Stomach (tissue), 9 donors: ENCODE measurements around the gene CARD11. TPM values are rescaled to one million over a fixed set of nuclear protein-coding genes. Genes with fewer than 3 reads are reported as not detected.

Source experiments
- DNase-seq, 2 donors: peaks; one replicate each; pipeline versions ENCODE4 v3.0.0 to v3.0.0-alpha.2; 2013 to 2019
- H3K27ac ChIP-seq, 5 donors: fragments of 200-600 bp in 4 of 5; sonication (generic) in 4 of 5; one replicate each; pipeline ENCODE4 v1.5.1; 2013 to 2019; ENCODE audit warnings: mild to moderate bottlenecking in 1 of 5, moderate library complexity in 1 of 5
- H3K27me3 ChIP-seq, 3 donors: fragments of 200-600 bp; sonication (generic); one replicate each; pipeline ENCODE4 v1.5.1; 2017 to 2019; ENCODE audit warnings: mixed run types in 1 of 3
- H3K36me3 ChIP-seq, 4 donors: fragments of 200-600 bp; sonication (generic); 1 replicate in 3 of 4; 2 replicates in 1 of 4; pipeline ENCODE4 v1.5.1; 2016 to 2019
- H3K4me1 ChIP-seq, 4 donors: fragments of 200-600 bp; sonication (generic); one replicate each; pipeline ENCODE4 v1.5.1; 2016 to 2019
- H3K4me3 ChIP-seq, 4 donors: fragments of 200-600 bp; sonication (generic) in 3 of 4; one replicate each; pipeline ENCODE4 v1.5.1; 2016 to 2019; ENCODE audit warnings: mild to moderate bottlenecking in 1 of 4
- H3K9me3 ChIP-seq, 4 donors: fragments of 200-600 bp; sonication (generic); one replicate each; pipeline ENCODE4 v1.5.1; 2016 to 2019
- CTCF ChIP-seq, 7 experiments: fragments of 450-650 bp in 4 of 7; fragments of 200-600 bp in 3 of 7; sonication (generic) in 3 of 7; IDR thresholded peaks; one replicate each; pipeline ENCODE4 v1.5.1; 2016 to 2019; ENCODE audit warnings: antibody characterized with exemption in 7 of 7, control low read depth in 2 of 7, mild to moderate bottlenecking in 1 of 7
- EP300 ChIP-seq: sonication (generic); formaldehyde crosslinking; IDR thresholded peaks from one replicate; pipeline ENCODE4 v1.6.1; 2017; ENCODE audit warnings: antibody characterized with exemption
- POLR2A ChIP-seq, 4 donors: fragments of 450-650 bp; IDR thresholded peaks; one replicate each; pipeline ENCODE4 v1.6.1; 2016; ENCODE audit warnings: antibody characterized with exemption in 4 of 4, control low read depth in 2 of 4, mild to moderate bottlenecking in 1 of 4, moderate library complexity in 1 of 4
- POLR2AphosphoS5 ChIP-seq, 3 donors: sonication (generic); formaldehyde crosslinking; IDR thresholded peaks; one replicate each; pipeline ENCODE4 v1.6.1; 2016; ENCODE audit warnings: antibody characterized with exemption in 3 of 3
- WGBS, 5 donors: extraction: QIAGEN DNeasy Blood & Tissue Kit in 3 of 5; methylation state at CpG; one replicate each; pipeline versions ENCODE4 v1.1.5 to v1.1.7; 2013 to 2018; 5-methylcytosine and 5-hydroxymethylcytosine counted together
- intact Hi-C: fragments of 100-400 bp; cut with DNase I; formaldehyde crosslinking; loops from one replicate; pipeline ENCODE4 v1.15.1; 2023; ENCODE audit warnings: low total_unique reads
- polyA plus RNA-seq, 3 donors: library from polyadenylated mRNA; stranded (reverse); fragments of 200-250 nt; gene quantifications; one replicate each; pipeline ENCODE4 v1.2.3, GENCODE V29; 2013
- total RNA-seq, 5 donors: library from RNA; depleted of rRNA; stranded (reverse); fragments of >200 nt; gene quantifications; one replicate each; pipeline versions ENCODE4 v1.1.0 to v1.2.3, GENCODE V29; 2014 to 2016
- donor health status: healthy with polysubstance abuse.
- donor health status: Bipolar disorder and iron deficiency.
- donor health status: healthy.

Gene CARD11
- total and polyA plus RNA-seq, 8 donors = 0.45 to 9.7 (median 1.8) TPM; not detected in 1

DNA sequence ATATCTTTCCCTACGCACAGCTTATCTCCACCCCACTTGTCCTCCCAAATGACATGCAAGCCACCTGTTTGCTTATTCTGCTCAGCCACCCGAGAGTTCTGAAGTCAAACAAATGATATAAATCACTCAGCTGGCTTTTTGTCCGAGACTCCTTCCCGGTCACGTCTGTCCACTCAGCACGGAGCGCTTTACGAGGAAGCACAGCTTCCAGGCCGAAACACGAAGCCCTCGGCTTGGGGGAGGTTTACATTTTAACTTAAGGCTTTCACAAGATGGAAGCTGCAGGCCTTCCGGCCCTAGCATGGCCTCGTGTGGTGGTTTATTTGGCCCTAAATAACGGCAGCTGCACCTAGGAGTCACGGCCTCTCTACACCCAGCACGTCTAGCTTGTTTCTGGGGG lies 139.5 kb downstream of the CARD11 start:
- Histone ChIP-seq H3K27ac (no peak overlapping the region), H3K27me3 (no peaks in the 10 kb centered on the region), H3K36me3 (peaks cover 0 to 3% (median 0%) of the 10 kb centered on the region in 4 donors), H3K4me3 (no peak overlapping the region), H3K9me3 (peaks cover 0 to 8% (median 3%) of the 10 kb centered on the region in 4 donors), H3K4me1 (no peaks in the 10 kb centered on the region)
- intact Hi-C loops = no loop called here
- peak in 1 of 2 donors; percentile 26 for DNase-seq
- TF ChIP-seq EP300 = no peak
- 43 to 68% (median 60%) methylated on average over 16 of the region's 16 CpGs for WGBS, 5 donors

- H3K9me3 ChIP-seq = peaks cover 0 to 12% (median 6%) of the 10 kb centered on the region in 4 donors
- intact Hi-C loops = no loop called here
- H3K36me3 ChIP-seq = peaks cover 0 to 3% (median 0%) of the 10 kb centered on the region in 4 donors
- 76 to 90% (median 79%) methylated on average over 8 to 15 of the region's 15 CpGs for WGBS, 5 donors
- H3K4me1 ChIP-seq = no peaks in the 10 kb centered on the region
- H3K27ac ChIP-seq = no peak overlapping the region
- TF ChIP-seq POLR2AphosphoS5 (IDR thresholded peaks at IDR 0.05) = no peak
- no peak for TF ChIP-seq CTCF (IDR thresholded peaks at IDR 0.05)
- TF ChIP-seq EP300 = no peak
- no peak for TF ChIP-seq POLR2A (IDR thresholded peaks at IDR 0.05)
- no peak for DNase-seq
- H3K27me3 ChIP-seq = no peaks in the 10 kb centered on the region
- no peak overlapping the region for H3K4me3 ChIP-seq
These were observed 139.9 kb downstream of the CARD11 start for GRCh38 chr7:2903682-2904162.

GRCh38 chr7:2897023-2897422 lies 146.6 kb downstream of the CARD11 start:
- TF ChIP-seq CTCF (IDR thresholded peaks at IDR 0.05) = no peak
- no peak for TF ChIP-seq POLR2A (IDR thresholded peaks at IDR 0.05)
- no peak for TF ChIP-seq EP300
- TF ChIP-seq POLR2AphosphoS5 (IDR thresholded peaks at IDR 0.05) = no peak
- no peaks in the 10 kb centered on the region for H3K4me1 ChIP-seq
- peaks cover 0 to 18% (median 0%) of the 10 kb centered on the region in 3 donors for H3K27me3 ChIP-seq
- H3K4me3 ChIP-seq = no peak overlapping the region
- H3K36me3 ChIP-seq = no peaks in the 10 kb centered on the region
- WGBS, 5 donors = 85 to 92% (median 91%) methylated on average over 13 of the region's 13 CpGs
- intact Hi-C loops = no loop called here
- DNase-seq = no peak
- no peak overlapping the region for H3K27ac ChIP-seq
- H3K9me3 ChIP-seq = peaks cover 0 to 9% (median 6%) of the 10 kb centered on the region in 4 donors

DNA sequence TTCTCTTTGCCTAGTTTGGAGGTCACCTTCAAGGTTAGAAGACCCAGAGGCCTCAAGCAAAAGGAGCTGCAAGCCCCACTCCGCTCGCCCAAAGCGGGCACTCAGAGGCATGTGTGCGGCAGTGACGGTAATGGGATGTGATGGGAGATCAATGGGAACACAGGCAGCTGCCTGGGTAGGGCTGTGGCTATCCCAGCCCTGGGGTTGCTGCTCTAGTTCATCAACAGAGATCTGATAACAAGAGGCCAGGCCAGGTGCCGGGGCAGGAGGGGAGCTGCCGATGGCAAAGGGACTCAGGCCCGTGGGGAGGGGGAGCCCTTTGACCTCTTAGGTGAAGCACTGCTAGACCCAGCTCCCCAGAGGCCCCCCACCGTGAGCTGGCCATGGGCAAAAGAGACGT lies 147.5 kb downstream of the CARD11 start:
- intact Hi-C loops = no loop called here
- 66 to 82% (median 69%) methylated on average over 10 of the region's 10 CpGs for WGBS, 5 donors

More for the DNA sequence above, 147.5 kb downstream of the CARD11 start:
- no peak overlapping the region for H3K4me3 ChIP-seq
- peaks cover 0 to 18% (median 0%) of the 10 kb centered on the region in 3 donors for H3K27me3 ChIP-seq
- TF ChIP-seq POLR2AphosphoS5 (IDR thresholded peaks at IDR 0.05) = no peak
- no peak for TF ChIP-seq EP300
- no peak for TF ChIP-seq CTCF (IDR thresholded peaks at IDR 0.05)
- no peak for TF ChIP-seq POLR2A (IDR thresholded peaks at IDR 0.05)
- peaks cover 0 to 9% (median 6%) of the 10 kb centered on the region in 4 donors for H3K9me3 ChIP-seq
- no peaks in the 10 kb centered on the region for H3K4me1 ChIP-seq
- no peak for DNase-seq
- H3K27ac ChIP-seq = no peak overlapping the region
- no peaks in the 10 kb centered on the region for H3K36me3 ChIP-seq
